GM19324 (cell line): ENCODE data around the gene CAPN2.

Experiments used
- ATAC-seq: cut with Tn5 transposase; IDR thresholded peaks from one replicate; pipeline ENCODE4 v1.9.1; 2021; ENCODE audit warnings: mild to moderate bottlenecking, moderate library complexity; ENCODE audit not compliant: unreplicated experiment, low FRiP score

CAPN2 gene

GRCh38 chr1:223755432-223755792 lies 43.1 kb downstream of the CAPN2 start:
- no peak for ATAC-seq

- ATAC-seq: no peak
These were observed 43.8 kb downstream of the CAPN2 start for GRCh38 chr1:223755992-223756775.

- ATAC-seq: no peak
These were observed 44.7 kb downstream of the CAPN2 start for GRCh38 chr1:223756806-223757700.

- no peak for ATAC-seq
These were observed 46.4 kb downstream of the CAPN2 start for GRCh38 chr1:223758734-223759133.

- no peak for ATAC-seq
These were observed 46.9 kb downstream of the CAPN2 start for GRCh38 chr1:223759273-223759672.

- no peak for ATAC-seq
These were observed 48.5 kb downstream of the CAPN2 start for GRCh38 chr1:223760833-223761232.

GRCh38 chr1:223761411-223761810 lies 49.1 kb downstream of the CAPN2 start:
- no peak for ATAC-seq

- ATAC-seq: no peak
These were observed 50.9 kb downstream of the CAPN2 start for GRCh38 chr1:223763251-223763650.

GRCh38 chr1:223763881-223764280 lies 51.5 kb downstream of the CAPN2 start:
- no peak for ATAC-seq

- ATAC-seq: no peak
These were observed 52.8 kb downstream of the CAPN2 start for GRCh38 chr1:223765036-223765718.

GRCh38 chr1:223765719-223766340 lies 53.5 kb downstream of the CAPN2 start:
- no peak for ATAC-seq

- ATAC-seq: no peak
These were observed 58.4 kb downstream of the CAPN2 start for GRCh38 chr1:223770621-223771315.

GRCh38 chr1:223771469-223771813 lies 59.1 kb downstream of the CAPN2 start:
- ATAC-seq: no peak

- no peak for ATAC-seq
These were observed 59.8 kb downstream of the CAPN2 start for GRCh38 chr1:223771814-223772770.

- ATAC-seq: no peak
These were observed 60.4 kb downstream of the CAPN2 start for GRCh38 chr1:223772771-223773160.

- no peak for ATAC-seq
These were observed 61.9 kb downstream of the CAPN2 start for GRCh38 chr1:223774134-223774814.

- no peak for ATAC-seq
These were observed 62.7 kb downstream of the CAPN2 start for GRCh38 chr1:223775054-223775453.

- no peak for ATAC-seq
These were observed 63.4 kb downstream of the CAPN2 start for GRCh38 chr1:223775711-223776074.
